GM12801 (cell line): ENCODE measurements around the gene SYT17.

Experiments
- CTCF ChIP-seq: IDR thresholded peaks from one replicate; pipeline ENCODE4 v1.5.1; 2011; ENCODE audit warnings: control low read depth; ENCODE audit not compliant: insufficient read length; ENCODE audit errors: extremely low read depth

SYT17 gene

GRCh38 chr16:19184823-19185509 is 16.9 kb downstream of the SYT17 start:
- TF ChIP-seq CTCF = no peak

DNA sequence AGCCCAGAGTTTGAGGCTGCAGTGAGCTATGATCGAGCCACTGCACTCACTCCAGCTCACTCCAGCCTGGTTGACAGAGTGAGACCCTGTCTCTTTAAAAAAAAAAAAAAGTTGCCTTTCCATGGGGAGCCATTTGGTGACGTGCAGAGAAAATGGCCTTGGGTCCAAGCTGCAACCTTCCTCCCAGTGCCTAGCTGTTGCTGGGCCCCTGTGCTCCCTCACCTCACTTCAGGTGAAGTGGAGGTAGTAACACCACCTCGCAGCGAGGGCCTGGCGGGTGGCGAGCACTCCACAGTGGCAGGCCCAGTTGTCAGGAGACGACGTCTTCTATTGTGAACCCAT is 17.4 kb downstream of the SYT17 start:
- no peak for TF ChIP-seq CTCF

- TF ChIP-seq CTCF = no peak
Measured at GRCh38 chr16:19186408-19186807, 18.4 kb downstream of the SYT17 start.

DNA sequence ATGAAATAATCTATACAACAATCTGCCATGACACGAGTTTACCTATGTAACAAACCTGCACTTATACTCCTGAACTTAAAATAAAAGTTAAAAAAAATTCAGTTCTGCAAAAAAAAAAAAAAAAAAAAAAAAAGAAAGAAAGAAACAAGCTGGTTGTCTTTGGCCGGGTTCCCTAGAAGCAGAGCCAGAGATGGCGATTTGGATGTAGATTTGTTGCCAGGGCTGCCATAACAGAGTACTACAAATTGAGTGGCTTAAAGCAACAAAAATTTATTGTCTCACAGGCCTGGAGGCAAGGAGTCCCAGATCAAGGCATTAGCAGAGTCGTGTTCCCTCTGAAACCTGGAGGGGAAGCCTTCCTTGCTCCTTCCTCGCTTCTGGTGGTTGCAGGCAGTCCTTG is 20.4 kb downstream of the SYT17 start:
- TF ChIP-seq CTCF = no peak

DNA sequence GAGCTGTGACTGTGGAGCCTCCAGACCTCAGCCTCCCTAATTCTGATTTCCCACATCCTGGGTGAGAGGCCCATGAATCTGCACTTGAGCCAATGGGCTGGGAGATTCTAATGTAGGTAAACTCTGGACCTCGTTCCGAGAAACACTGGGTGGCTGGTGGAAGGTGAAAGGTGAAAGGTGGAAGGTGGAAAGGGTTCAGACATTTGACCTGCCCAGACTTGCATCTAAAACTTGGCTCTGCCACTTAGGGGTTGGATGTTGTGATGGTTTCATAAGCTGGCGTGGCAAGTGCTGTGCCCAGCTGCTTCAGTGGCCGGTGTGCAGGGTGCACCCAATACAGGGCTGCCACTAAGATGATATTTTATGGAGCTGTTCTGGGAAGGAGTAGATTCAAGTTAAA is 24.8 kb downstream of the SYT17 start:
- TF ChIP-seq CTCF = no peak

- TF ChIP-seq CTCF = no peak
Measured at GRCh38 chr16:19196871-19197270, 28.8 kb downstream of the SYT17 start.

- no peak for TF ChIP-seq CTCF
Measured at GRCh38 chr16:19203374-19203966, 35.4 kb downstream of the SYT17 start.
